Spleen (tissue), 11 donors: ENCODE results near the gene LTBP1. TPM values are rescaled to one million over a fixed set of nuclear protein-coding genes. Genes with fewer than 3 reads are reported as not detected.

Experiments used
- DNase-seq: peaks from one replicate; pipeline ENCODE4 v3.0.0-alpha.2; 2020
- H3K27ac ChIP-seq, 8 donors: fragments of 200-600 bp; sonication (generic) in 7 of 8; 1 replicate in 4 of 8; 2 replicates in 4 of 8; pipeline versions ENCODE4 v1.5.0 to v1.8.0; 2016 to 2021; ENCODE audit warnings: inconsistent platforms in 4 of 8, mild to moderate bottlenecking in 4 of 8, moderate library complexity in 1 of 8
- H3K27me3 ChIP-seq, 7 donors: fragments of 200-600 bp; sonication (generic) in 6 of 7; replicated peaks in 1 of 7; 1 replicate in 4 of 7; 2 replicates in 3 of 7; pipeline versions ENCODE4 v1.5.0 to v1.8.0; 2016 to 2021; ENCODE audit warnings: inconsistent platforms in 3 of 7, mild to moderate bottlenecking in 1 of 7
- H3K36me3 ChIP-seq, 6 donors: fragments of 200-600 bp; sonication (generic) in 5 of 6; 1 replicate in 4 of 6; 2 replicates in 2 of 6; pipeline versions ENCODE4 v1.5.0 to v1.8.0; 2016 to 2021; ENCODE audit warnings: inconsistent platforms in 2 of 6
- H3K4me1 ChIP-seq, 6 donors: fragments of 200-600 bp; sonication (generic) in 5 of 6; 1 replicate in 3 of 6; 2 replicates in 3 of 6; pipeline versions ENCODE4 v1.5.0 to v1.8.0; 2016 to 2021; ENCODE audit warnings: inconsistent platforms in 3 of 6
- H3K4me3 ChIP-seq, 8 donors: fragments of 200-600 bp; sonication (generic) in 7 of 8; 1 replicate in 4 of 8; 2 replicates in 4 of 8; pipeline versions ENCODE4 v1.5.0 to v1.8.0; 2016 to 2021; ENCODE audit warnings: inconsistent platforms in 4 of 8, mild to moderate bottlenecking in 4 of 8, moderate library complexity in 2 of 8
- H3K9me3 ChIP-seq, 8 donors: fragments of 200-600 bp; sonication (generic) in 7 of 8; 1 replicate in 4 of 8; 2 replicates in 4 of 8; pipeline versions ENCODE4 v1.5.0 to v1.8.0; 2016 to 2021; ENCODE audit warnings: inconsistent platforms in 4 of 8
- CTCF ChIP-seq, 11 experiments: fragments of 200-600 bp in 7 of 11; fragments of 450-650 bp in 4 of 11; sonication (generic) in 4 of 11; IDR thresholded peaks in 8 of 11; conservative IDR thresholded peaks in 3 of 11; 1 replicate in 7 of 11; 2 replicates in 4 of 11; pipeline versions ENCODE4 v1.4.0 to v1.8.0; 2016 to 2021; ENCODE audit warnings: antibody characterized with exemption in 11 of 11, inconsistent platforms in 4 of 11, mild to moderate bottlenecking in 1 of 11
- POLR2A ChIP-seq, 3 donors: fragments of 450-650 bp; IDR thresholded peaks; one replicate each; pipeline ENCODE4 v1.5.1; 2017; ENCODE audit warnings: antibody characterized with exemption in 3 of 3, mild to moderate bottlenecking in 1 of 3
- POLR2AphosphoS5 ChIP-seq, 3 donors: sonication (generic); formaldehyde crosslinking; IDR thresholded peaks; one replicate each; pipeline ENCODE4 v1.5.1; 2017; ENCODE audit warnings: antibody characterized with exemption in 3 of 3
- WGBS, 5 donors: extraction: QIAGEN DNeasy Blood & Tissue Kit in 3 of 5; methylation state at CpG; one replicate each; pipeline versions ENCODE4 v1.1.5 to v1.1.7; 2013 to 2018; 5-methylcytosine and 5-hydroxymethylcytosine counted together
- intact Hi-C: fragments of 100-400 bp; cut with DNase I; formaldehyde crosslinking; loops from one replicate; pipeline ENCODE4 v1.15.0; 2023; ENCODE audit warnings: low total_unique reads
- polyA plus RNA-seq, 3 donors: library from polyadenylated mRNA; stranded (reverse); fragments of 200-250 nt; gene quantifications; one replicate each; pipeline ENCODE4 v1.2.1, GENCODE V29; 2013
- total RNA-seq, 7 donors: library from RNA; depleted of rRNA in 3 of 7; stranded (reverse); fragments of >200 nt in 3 of 7; fragmentation: NEBNext Ultra II Directional in 4 of 7; extraction: Animal tissue kit (Norgen Biotek cat#: 25700) in 4 of 7; gene quantifications; one replicate each; pipeline versions ENCODE4 v1.1.0 to v1.2.1, GENCODE V29; 2016 to 2021
- donor health status: healthy with polysubstance abuse.
- donor health status: DM: no; HTN: no; CAD: no; lungs with moderate emphysema.
- donor health status: DM: no; HTN: no; CAD: no.
- donor health status: Bipolar disorder and iron deficiency.
- donor health status: healthy.
- donor health status: DM: no; HTN: no; CAD: no.
- donor health status: DM: yes; HTN: yes; CAD: no.

LTBP1 gene
- total and polyA plus RNA-seq, 10 donors = 6.8 to 28.0 (median 13.3) TPM

- no peaks in the 10 kb centered on the region for H3K36me3 ChIP-seq
- H3K27ac ChIP-seq = no peak overlapping the region
- no peaks in the 10 kb centered on the region for H3K4me1 ChIP-seq
- WGBS, 5 donors = 71 to 86% (median 78%) methylated on average over 4 of the region's 4 CpGs
- peaks cover 0 to 3% (median 0%) of the 10 kb centered on the region in 7 donors for H3K27me3 ChIP-seq
- no peak overlapping the region for H3K4me3 ChIP-seq
- no peak for TF ChIP-seq POLR2AphosphoS5 (IDR thresholded peaks at IDR 0.05)
- no peak for TF ChIP-seq POLR2A (IDR thresholded peaks at IDR 0.05)
- no peak for TF ChIP-seq CTCF (IDR thresholded peaks at IDR 0.05 in 8 of 11, conservative IDR thresholded peaks at IDR 0.05 in 3 of 11)
- no peak for DNase-seq
- intact Hi-C loops = no loop called here
- H3K9me3 ChIP-seq = no peaks in the 10 kb centered on the region
These were observed 260.5 kb downstream of the LTBP1 start for GRCh38 chr2:33207151-33207740.

- TF ChIP-seq CTCF (IDR thresholded peaks at IDR 0.05 in 8 of 11, conservative IDR thresholded peaks at IDR 0.05 in 3 of 11) (no peak), POLR2AphosphoS5 (IDR thresholded peaks at IDR 0.05) (no peak), POLR2A (IDR thresholded peaks at IDR 0.05) (no peak)
- intact Hi-C loops = no loop called here
- no peak overlapping the region for H3K27ac ChIP-seq
- no peak overlapping the region for H3K4me3 ChIP-seq
- no peak for DNase-seq
- no peaks in the 10 kb centered on the region for H3K36me3 ChIP-seq
- H3K27me3 ChIP-seq = peaks cover 0 to 3% (median 0%) of the 10 kb centered on the region in 7 donors
- 68 to 86% (median 78%) methylated on average over 3 of the region's 3 CpGs for WGBS, 5 donors
- no peaks in the 10 kb centered on the region for H3K4me1 ChIP-seq
- no peaks in the 10 kb centered on the region for H3K9me3 ChIP-seq
These were observed 261.6 kb downstream of the LTBP1 start for GRCh38 chr2:33208400-33208799.

- intact Hi-C loops = no loop called here
- Histone ChIP-seq H3K36me3 (no peaks in the 10 kb centered on the region), H3K4me1 (no peaks in the 10 kb centered on the region), H3K9me3 (no peaks in the 10 kb centered on the region), H3K27ac (no peak overlapping the region), H3K27me3 (no peaks in the 10 kb centered on the region), H3K4me3 (no peak overlapping the region)
- TF ChIP-seq CTCF (IDR thresholded peaks at IDR 0.05 in 8 of 11, conservative IDR thresholded peaks at IDR 0.05 in 3 of 11) (no peak), POLR2AphosphoS5 (IDR thresholded peaks at IDR 0.05) (no peak), POLR2A (IDR thresholded peaks at IDR 0.05) (no peak)
- DNase-seq = no peak
- 14 to 26% (median 16%) methylated on average over 1 of the region's 1 CpG for WGBS, 5 donors
These were observed 263.2 kb downstream of the LTBP1 start for GRCh38 chr2:33209976-33210375.

GRCh38 chr2:33210626-33211025, 263.9 kb downstream of the LTBP1 start:
- intact Hi-C loops = no loop called here
- Histone ChIP-seq H3K4me3 (no peak overlapping the region), H3K4me1 (no peaks in the 10 kb centered on the region), H3K27ac (no peak overlapping the region), H3K36me3 (no peaks in the 10 kb centered on the region), H3K9me3 (no peaks in the 10 kb centered on the region), H3K27me3 (no peaks in the 10 kb centered on the region)
- DNase-seq = no peak
- TF ChIP-seq POLR2AphosphoS5 (IDR thresholded peaks at IDR 0.05) = no peak
- no peak for TF ChIP-seq CTCF (IDR thresholded peaks at IDR 0.05 in 8 of 11, conservative IDR thresholded peaks at IDR 0.05 in 3 of 11)
- no peak for TF ChIP-seq POLR2A (IDR thresholded peaks at IDR 0.05)
- WGBS, 5 donors = 57 to 76% (median 63%) methylated on average over 3 of the region's 3 CpGs
